Transverse colon (tissue), 4 donors: Measurements from ENCODE around the gene HMGXB3. TPM values are rescaled to one million over a fixed set of nuclear protein-coding genes. Genes with fewer than 3 reads are reported as not detected.
"Not testable (repeated sequence)": the region's sequence is repeated elsewhere in the genome, so short reads cannot be mapped to it uniquely, and the experiment has no call there.

Source experiments
- DNase-seq: peaks from one replicate; pipeline ENCODE4 v3.0.0-alpha.2; 2019
- H3K27ac ChIP-seq, 4 donors: fragments of 200-600 bp; sonication (generic); 2 replicates each; pipeline ENCODE4 v1.5.1; 2016 to 2018; ENCODE audit warnings: inconsistent platforms in 4 of 4
- H3K27me3 ChIP-seq: fragments of 200-600 bp; sonication (generic); 2 replicates; pipeline ENCODE4 v1.5.1; 2017; ENCODE audit warnings: inconsistent platforms
- H3K36me3 ChIP-seq, 4 donors: fragments of 200-600 bp; sonication (generic); 2 replicates each; pipeline ENCODE4 v1.5.1; 2017 to 2019; ENCODE audit warnings: inconsistent platforms in 4 of 4
- H3K4me1 ChIP-seq, 4 donors: fragments of 200-600 bp; sonication (generic); 2 replicates each; pipeline ENCODE4 v1.5.1; 2017 to 2020; ENCODE audit warnings: inconsistent platforms in 4 of 4
- H3K4me3 ChIP-seq, 4 donors: fragments of 200-600 bp; sonication (generic); 1 replicate in 1 of 4; 2 replicates in 3 of 4; pipeline versions ENCODE4 v1.5.1 to v1.6.1; 2017 to 2019; ENCODE audit warnings: inconsistent platforms in 4 of 4
- H3K9me3 ChIP-seq, 2 donors: fragments of 200-600 bp; sonication (generic); 2 replicates each; pipeline ENCODE4 v1.5.1; 2017 to 2019; ENCODE audit warnings: inconsistent platforms in 2 of 2
- EP300 ChIP-seq: sonication (generic); formaldehyde crosslinking; IDR thresholded peaks from one replicate; pipeline ENCODE4 v1.6.1; 2017; ENCODE audit warnings: antibody characterized with exemption, low read depth
- POLR2A ChIP-seq: fragments of 450-650 bp; IDR thresholded peaks from one replicate; pipeline ENCODE4 v1.6.1; 2016; ENCODE audit warnings: antibody characterized with exemption, mild to moderate bottlenecking, moderate library complexity
- POLR2AphosphoS5 ChIP-seq, 3 donors: sonication (generic); formaldehyde crosslinking; IDR thresholded peaks; one replicate each; pipeline ENCODE4 v1.6.1; 2016; ENCODE audit warnings: antibody characterized with exemption in 3 of 3
- WGBS, 2 donors: methylation state at CpG; one replicate each; pipeline ENCODE4 v1.1.5; 2018; ENCODE audit warnings: low coverage in 1 of 2; 5-methylcytosine and 5-hydroxymethylcytosine counted together
- in situ Hi-C, 4 donors: fragments of 200-750 bp; cut with MboI; loops; one replicate each; pipeline versions ENCODE4 v1.15.0 to v1.15.1; 2017; ENCODE audit warnings: low sequenced_read_pairs in 3 of 4, low pct_ligation_motif_present in 1 of 4, low pct_unique_long_range_greater_than_20kb in 1 of 4
- intact Hi-C: fragments of 100-400 bp; cut with DNase I; formaldehyde crosslinking; loops from one replicate; pipeline ENCODE4 v1.15.1; 2023; ENCODE audit warnings: low total_unique reads
- total RNA-seq, 4 donors: library from RNA; depleted of rRNA; stranded (reverse); fragments of >200 nt; gene quantifications; one replicate each; pipeline ENCODE4 v1.1.0, GENCODE V29; 2016
- TF ChIP-seq, protein P1 (sequence below), 5 experiments: fragments of 200-600 bp in 3 of 5; fragments of 450-650 bp in 2 of 5; sonication (generic) in 3 of 5; IDR thresholded peaks; 1 replicate in 2 of 5; 2 replicates in 3 of 5; pipeline ENCODE4 v1.5.1; 2016 to 2017; ENCODE audit warnings: antibody characterized with exemption in 5 of 5, inconsistent platforms in 3 of 5, mild to moderate bottlenecking in 2 of 5, moderate library complexity in 1 of 5

HMGXB3 gene
- total RNA-seq, 4 donors from 2014 or later: 29.9 to 93.5 (median 38.1) TPM

DNA sequence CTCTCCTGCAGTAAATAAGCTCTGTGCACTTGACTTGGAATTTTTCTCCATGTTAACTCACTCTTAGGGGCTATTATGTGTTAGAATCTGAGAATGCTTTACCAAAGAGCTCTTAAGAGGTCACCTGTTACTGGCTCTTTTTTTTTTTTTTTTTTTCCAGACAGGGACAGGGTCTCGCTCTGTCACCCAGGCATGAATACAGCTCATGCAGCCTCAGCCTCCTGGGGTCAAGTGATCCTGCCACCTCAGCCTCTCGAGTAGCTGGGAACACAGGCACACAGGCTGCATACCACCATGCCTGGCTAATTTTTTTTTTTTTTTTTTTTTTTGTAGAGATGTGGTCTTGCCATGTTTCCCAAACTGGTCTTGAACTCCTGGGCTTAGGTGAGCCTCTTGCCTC is 22.1 kb downstream of the HMGXB3 start:
- no peak overlapping the region for H3K4me3 ChIP-seq
- H3K27me3 ChIP-seq: no peaks in the 10 kb centered on the region
- TF ChIP-seq POLR2AphosphoS5 (IDR thresholded peaks at IDR 0.05) (no peak), POLR2A (no peak)
- TF ChIP-seq, protein P1, sequence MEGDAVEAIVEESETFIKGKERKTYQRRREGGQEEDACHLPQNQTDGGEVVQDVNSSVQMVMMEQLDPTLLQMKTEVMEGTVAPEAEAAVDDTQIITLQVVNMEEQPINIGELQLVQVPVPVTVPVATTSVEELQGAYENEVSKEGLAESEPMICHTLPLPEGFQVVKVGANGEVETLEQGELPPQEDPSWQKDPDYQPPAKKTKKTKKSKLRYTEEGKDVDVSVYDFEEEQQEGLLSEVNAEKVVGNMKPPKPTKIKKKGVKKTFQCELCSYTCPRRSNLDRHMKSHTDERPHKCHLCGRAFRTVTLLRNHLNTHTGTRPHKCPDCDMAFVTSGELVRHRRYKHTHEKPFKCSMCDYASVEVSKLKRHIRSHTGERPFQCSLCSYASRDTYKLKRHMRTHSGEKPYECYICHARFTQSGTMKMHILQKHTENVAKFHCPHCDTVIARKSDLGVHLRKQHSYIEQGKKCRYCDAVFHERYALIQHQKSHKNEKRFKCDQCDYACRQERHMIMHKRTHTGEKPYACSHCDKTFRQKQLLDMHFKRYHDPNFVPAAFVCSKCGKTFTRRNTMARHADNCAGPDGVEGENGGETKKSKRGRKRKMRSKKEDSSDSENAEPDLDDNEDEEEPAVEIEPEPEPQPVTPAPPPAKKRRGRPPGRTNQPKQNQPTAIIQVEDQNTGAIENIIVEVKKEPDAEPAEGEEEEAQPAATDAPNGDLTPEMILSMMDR (IDR thresholded peaks at IDR 0.05): no peak
- intact Hi-C loops (no loop called here), in situ Hi-C loops (no loop called here)
- WGBS, 2 donors: 84 to 90% methylated on average over 2 of the region's 2 CpGs
- DNase-seq: no peak
- H3K27ac ChIP-seq: no peak overlapping the region
- H3K36me3 ChIP-seq: peaks cover 0 to 76% (median 29%) of the 10 kb centered on the region in 4 donors
- H3K4me1 ChIP-seq: peaks cover 0 to 7% (median 3%) of the 10 kb centered on the region in 4 donors
- no peaks in the 10 kb centered on the region for H3K9me3 ChIP-seq

DNA sequence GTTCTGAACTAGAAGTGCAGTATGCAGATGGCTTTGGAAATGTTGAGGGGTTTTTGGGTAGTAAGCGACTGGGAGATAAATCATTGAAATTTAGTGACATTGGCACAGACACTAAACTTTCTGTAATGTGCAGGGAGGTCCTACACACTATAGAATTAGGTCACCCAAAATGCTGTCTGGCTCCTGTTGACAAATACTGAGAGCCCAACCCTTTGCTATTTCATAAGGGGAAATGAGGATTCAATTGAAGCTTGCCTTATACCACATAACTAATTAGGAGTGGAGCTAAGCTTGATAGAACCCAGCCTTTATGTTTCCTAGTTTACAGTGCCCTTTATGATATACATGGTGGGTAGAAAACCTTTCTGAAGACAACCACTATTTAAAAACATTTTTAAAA is 22.6 kb downstream of the HMGXB3 start:
- no peak overlapping the region for H3K4me3 ChIP-seq
- 93% methylated on average over 1 of the region's 1 CpG; no CpG with 5 or more reads in 1 of the 2 donors for WGBS, 2 donors

DNA sequence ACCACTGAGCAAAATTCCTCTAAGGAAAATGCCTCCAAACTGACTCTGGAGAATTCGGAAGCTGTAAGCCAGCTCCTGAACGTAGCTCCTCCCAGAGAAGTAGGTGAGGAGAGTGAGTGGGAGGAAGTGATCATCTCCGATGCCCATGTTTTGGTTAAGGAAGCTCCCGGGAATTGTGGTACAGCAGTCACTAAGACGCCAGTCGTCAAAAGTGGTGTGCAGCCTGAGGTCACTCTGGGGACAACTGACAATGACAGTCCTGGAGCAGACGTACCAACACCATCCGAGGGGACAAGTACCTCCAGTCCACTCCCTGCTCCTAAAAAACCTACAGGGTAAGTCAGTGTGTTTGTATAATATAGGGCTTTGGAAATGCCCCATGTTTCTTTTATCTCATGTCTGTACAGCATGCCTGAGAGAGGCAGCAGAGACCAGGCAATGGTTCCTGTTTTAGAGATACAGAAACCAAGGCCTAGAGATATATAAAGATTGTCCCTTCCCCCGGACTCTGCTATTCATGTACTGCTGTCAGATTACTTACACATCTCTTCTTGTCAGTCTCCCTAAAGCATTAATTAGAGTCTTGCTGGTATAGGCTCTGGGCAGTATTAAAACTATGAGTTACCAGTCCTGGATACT is 23.9 kb downstream of the HMGXB3 start:
- peaks cover 0 to 66% (median 22%) of the 10 kb centered on the region in 4 donors for H3K36me3 ChIP-seq
- in situ Hi-C loops (no loop called here), intact Hi-C loops (no loop called here)
- no peak overlapping the region for H3K27ac ChIP-seq
- H3K4me3 ChIP-seq: no peak overlapping the region
- H3K9me3 ChIP-seq: no peaks in the 10 kb centered on the region
- no peak for DNase-seq
- peaks cover 0 to 7% (median 3%) of the 10 kb centered on the region in 4 donors for H3K4me1 ChIP-seq
- 80% methylated on average over 1 to 9 of the region's 9 CpGs for WGBS, 2 donors
- no peaks in the 10 kb centered on the region for H3K27me3 ChIP-seq
- TF ChIP-seq EP300: no peak

More for the DNA sequence above, 22.6 kb downstream of the HMGXB3 start:
- Histone ChIP-seq H3K9me3 (no peaks in the 10 kb centered on the region), H3K36me3 (peaks cover 0 to 76% (median 28%) of the 10 kb centered on the region in 4 donors), H3K27ac (no peak overlapping the region), H3K4me1 (peaks cover 0 to 7% (median 3%) of the 10 kb centered on the region in 4 donors), H3K27me3 (no peaks in the 10 kb centered on the region)
- intact Hi-C loops: no loop called here
- no peak for DNase-seq
- in situ Hi-C loops: no loop called here
- no peak for TF ChIP-seq POLR2A
- TF ChIP-seq, protein P1 (IDR thresholded peaks at IDR 0.05): no peak
- no peak for TF ChIP-seq EP300
- TF ChIP-seq POLR2AphosphoS5 (IDR thresholded peaks at IDR 0.05): no peak

DNA sequence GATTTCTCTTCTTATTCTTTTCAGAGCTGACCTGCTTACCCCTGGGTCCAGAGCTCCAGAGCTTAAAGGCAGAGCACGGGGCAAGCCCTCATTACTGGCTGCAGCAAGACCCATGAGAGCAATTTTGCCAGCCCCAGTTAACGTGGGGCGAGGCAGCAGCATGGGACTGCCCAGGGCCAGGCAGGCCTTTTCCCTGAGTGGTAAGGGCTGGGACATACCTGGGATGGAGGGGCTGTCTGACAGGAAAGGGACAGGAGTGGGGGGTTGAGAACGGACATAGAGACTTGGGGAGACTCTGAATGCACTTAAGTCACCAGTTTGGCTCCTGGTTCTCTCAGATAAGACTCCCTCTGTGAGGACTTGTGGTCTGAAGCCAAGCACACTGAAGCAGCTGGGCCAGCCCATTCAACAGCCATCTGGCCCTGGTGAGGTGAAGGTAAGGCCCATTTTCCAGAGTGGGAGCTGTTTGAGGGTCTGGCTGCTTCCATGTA is 26.2 kb downstream of the HMGXB3 start:
- DNase-seq: no peak
- Histone ChIP-seq H3K4me1 (peaks cover 0 to 7% (median under 1%) of the 10 kb centered on the region in 4 donors), H3K27me3 (no peaks in the 10 kb centered on the region), H3K4me3 (no peak overlapping the region), H3K9me3 (no peaks in the 10 kb centered on the region), H3K27ac (no peak overlapping the region), H3K36me3 (peaks cover 0 to 67% (median 24%) of the 10 kb centered on the region in 4 donors)
- intact Hi-C loops: no loop called here
- 92 to 100% methylated on average over 1 to 4 of the region's 4 CpGs for WGBS, 2 donors
- TF ChIP-seq POLR2A (no peak), POLR2AphosphoS5 (IDR thresholded peaks at IDR 0.05) (no peak), EP300 (no peak)
- TF ChIP-seq, protein P1 (IDR thresholded peaks at IDR 0.05): no peak
- in situ Hi-C loops: no loop called here

DNA sequence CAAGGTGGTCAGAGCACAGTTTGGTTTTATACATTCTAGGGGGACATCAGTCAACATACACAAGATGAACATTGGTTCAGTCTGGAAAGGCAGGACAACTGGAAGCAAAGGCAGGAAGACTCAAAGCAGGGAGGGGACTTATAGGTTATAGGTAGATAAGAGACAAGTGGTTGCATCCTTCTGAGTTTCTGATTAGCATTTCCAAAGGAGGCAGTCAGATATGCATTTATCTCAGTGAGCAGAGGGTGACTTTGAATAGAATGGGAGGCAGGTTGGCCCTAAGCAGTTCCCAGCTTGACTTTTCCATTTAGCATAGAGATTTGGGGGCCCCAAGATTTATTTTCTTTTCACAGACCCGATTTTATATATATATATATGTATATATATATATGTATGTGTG is 27.5 kb downstream of the HMGXB3 start:
- H3K4me1 ChIP-seq, in situ Hi-C loops, H3K27ac ChIP-seq, H3K27me3 ChIP-seq, H3K4me3 ChIP-seq, intact Hi-C loops, H3K9me3 ChIP-seq, DNase-seq: not testable (repeated sequence)
- 43 to 46% methylated on average over 1 of the region's 1 CpG for WGBS, 2 donors
- peaks cover 0 to 77% (median 30%) of the 10 kb centered on the region in 4 donors for H3K36me3 ChIP-seq
